GM18873 (cell line): Measurements from ENCODE around the gene WDR55.
"Not testable (repeated sequence)": the region's sequence is repeated elsewhere in the genome, so short reads cannot be mapped to it uniquely, and the experiment has no call there.

Source experiments
- ATAC-seq: cut with Tn5 transposase; IDR thresholded peaks from one replicate; pipeline ENCODE4 v1.9.1; 2021; ENCODE audit warnings: mild to moderate bottlenecking, moderate library complexity, moderate number of reproducible peaks; ENCODE audit not compliant: unreplicated experiment, low FRiP score

Gene WDR55

DNA sequence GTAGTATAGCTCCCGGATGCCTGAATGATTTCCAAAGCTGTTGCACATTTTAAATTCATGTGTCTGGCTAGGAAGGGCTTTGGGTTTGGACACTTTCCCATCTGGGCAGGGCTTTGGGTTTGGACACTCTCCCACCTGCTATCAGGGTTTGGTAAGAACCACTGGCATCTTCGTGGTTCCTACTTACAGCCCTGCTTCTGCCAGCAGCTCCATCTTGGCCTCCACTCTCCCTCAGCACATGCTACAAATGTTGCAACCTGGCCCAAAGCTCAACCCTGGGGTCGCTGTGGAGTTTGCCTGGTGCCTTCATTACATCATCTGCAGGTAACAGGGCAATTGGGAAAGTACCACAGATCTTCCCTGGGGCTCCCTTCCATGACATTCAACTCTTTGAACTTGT lies 22.0 kb upstream of the WDR55 start:
- no peak for ATAC-seq

DNA sequence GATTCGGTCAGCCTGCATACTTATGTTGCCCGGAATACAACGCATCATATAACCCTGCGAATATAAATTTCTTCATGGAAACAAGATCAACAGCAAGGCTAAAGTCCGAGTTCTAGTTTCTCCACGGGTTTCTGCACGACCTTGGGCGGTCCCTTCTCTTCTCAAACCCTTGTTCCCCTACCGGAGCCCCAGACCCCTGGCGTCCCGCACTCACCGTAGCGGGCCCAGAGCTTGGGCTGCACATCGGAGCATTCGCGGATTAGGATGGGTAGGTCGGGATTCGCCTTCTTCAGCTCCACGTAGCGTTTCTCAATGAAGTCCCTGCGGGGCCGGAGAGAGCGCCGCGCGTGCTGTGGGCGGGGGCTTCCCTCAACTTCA lies 17.7 kb upstream of the WDR55 start:
- no peak for ATAC-seq

DNA sequence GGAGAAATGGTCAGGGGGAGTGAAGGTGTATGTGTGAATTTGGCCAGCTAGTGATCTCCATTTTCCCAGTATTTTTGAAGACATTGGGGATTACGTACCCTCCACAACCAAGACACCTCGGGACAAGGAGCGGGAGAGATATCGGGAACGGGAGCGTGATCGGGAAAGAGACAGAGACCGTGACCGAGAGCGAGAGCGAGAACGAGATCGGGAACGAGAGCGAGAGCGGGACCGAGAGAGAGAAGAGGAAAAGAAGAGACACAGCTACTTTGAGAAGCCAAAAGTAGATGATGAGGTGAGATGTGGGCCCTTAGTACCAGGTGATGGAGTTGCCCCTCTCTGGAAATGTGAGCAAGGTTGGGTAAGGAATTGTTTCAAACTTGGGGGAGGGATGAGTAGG lies 5.8 kb upstream of the WDR55 start:
- ATAC-seq = no peak

DNA sequence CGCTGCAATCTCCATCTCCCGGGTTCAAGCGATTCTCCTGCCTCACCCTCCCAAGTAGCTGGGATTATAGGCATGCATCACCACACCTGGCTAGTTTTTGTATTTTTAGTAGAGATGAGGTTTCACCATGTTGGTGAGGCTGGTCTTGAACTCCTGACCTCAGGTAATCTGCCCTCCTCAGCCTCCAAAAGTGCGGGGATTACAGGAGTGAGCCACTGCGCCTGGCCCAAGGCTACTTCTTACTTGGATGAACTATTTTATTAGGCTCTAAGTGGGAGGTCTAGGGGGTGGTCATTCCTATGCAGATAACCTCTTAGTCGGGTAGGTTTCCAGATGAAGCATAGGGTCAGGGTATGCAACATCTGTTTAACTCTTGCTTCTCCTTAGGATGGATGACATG lies 4.3 kb upstream of the WDR55 start:
- not testable (repeated sequence) for ATAC-seq

DNA sequence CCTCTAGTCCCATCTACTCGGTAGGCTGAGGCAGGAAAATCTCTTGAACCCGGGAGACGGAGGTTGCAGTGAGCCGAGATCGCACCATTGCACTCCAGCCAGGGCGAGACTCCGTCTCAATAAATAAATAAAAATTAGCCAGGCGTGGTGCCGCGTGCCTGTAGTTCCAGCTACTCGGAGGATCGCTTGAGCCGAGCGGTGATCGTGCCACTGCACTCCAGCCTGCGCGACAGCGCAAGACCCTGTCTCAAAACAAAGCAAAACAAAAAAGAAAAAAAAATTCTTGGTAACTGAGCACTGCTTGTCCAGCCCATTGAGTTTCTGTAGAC lies 710 bp upstream of the WDR55 start:
- ATAC-seq = no peak

DNA sequence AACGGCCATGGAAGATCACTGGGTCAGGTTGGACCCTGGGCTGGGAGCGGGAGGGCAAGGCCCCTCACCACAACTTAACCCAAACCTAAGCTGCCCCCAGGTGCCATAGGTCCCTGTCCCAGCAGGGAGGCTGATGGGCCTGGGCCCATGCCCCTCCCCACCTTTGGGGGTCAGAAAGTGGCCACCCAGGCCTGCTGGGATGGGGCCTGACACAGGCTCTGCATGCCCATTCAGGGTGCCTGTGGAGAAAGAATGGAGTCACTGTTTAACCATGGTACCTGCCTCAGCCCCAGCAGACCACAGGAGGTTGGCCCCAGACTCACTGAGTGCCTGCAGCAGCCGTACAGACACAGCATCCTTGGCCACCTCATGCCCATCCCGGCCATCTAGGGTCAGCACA lies 6.3 kb downstream of the WDR55 start:
- ATAC-seq = not testable (repeated sequence)

DNA sequence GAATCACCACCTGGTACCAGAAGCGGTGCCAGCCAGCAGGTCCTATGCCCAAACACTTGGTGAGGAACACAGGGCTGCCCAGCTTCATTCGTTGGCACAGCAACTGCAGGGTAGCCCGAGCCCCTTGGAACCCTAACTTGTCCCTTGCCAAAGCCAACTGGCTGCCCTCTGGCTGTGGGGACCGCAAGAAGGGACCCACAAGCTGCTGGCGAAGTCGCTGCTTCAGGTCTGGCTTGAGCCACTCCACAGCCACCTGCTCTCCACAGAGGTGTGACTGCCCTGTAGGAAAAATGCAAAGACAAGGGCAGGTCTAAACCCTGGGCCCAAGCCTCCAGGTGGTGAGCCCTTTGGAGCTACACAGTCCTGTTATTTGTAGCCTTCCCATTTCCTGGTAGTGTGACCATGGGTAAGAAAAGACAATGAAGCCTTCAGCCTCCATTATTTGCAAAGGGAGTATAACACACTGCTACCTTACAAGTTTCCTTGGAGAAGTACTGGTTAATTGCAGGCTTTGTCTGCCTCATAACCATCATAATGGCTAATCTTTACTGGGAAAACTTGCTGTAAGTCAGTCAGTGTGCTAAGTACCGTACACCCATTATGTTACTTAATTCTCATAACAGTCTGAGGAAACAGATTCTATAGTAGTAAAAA lies 6.9 kb downstream of the WDR55 start:
- ATAC-seq = no peak

DNA sequence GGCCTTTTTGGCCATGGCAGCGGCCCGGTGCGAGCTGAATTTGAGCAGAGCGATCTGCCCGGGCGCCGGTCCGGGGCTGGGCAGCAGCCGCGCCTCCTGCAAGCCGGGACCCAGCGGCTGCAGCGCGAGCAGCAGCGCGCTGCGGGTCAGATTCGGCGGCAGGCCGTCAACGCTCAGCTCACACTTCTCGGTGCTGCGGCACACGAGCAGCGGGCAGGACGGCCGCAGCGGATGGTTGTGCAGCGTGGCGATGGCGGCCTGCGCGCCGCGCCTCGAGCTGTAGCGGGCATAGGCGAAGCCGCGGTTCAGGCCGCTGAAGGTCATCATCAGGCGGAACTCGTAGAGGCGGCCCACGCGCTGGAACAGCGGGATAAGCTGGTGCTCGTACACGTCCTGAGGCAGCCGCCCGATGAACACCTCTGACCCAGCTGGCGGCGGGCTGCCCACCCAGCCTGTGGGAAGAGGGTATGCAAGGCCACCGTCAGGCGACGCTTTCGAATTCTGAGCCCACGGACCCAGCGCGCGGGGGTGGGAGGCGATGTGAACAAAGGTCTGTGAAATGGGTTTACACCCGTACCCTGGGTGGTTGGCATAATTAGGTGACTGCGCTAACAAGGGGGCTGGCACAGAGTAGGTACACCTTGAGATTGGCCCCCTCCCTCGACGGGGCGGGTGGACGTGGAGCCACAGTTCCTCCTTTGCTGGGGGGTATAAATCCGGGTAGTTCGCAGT lies 7.9 kb downstream of the WDR55 start:
- ATAC-seq = no peak

DNA sequence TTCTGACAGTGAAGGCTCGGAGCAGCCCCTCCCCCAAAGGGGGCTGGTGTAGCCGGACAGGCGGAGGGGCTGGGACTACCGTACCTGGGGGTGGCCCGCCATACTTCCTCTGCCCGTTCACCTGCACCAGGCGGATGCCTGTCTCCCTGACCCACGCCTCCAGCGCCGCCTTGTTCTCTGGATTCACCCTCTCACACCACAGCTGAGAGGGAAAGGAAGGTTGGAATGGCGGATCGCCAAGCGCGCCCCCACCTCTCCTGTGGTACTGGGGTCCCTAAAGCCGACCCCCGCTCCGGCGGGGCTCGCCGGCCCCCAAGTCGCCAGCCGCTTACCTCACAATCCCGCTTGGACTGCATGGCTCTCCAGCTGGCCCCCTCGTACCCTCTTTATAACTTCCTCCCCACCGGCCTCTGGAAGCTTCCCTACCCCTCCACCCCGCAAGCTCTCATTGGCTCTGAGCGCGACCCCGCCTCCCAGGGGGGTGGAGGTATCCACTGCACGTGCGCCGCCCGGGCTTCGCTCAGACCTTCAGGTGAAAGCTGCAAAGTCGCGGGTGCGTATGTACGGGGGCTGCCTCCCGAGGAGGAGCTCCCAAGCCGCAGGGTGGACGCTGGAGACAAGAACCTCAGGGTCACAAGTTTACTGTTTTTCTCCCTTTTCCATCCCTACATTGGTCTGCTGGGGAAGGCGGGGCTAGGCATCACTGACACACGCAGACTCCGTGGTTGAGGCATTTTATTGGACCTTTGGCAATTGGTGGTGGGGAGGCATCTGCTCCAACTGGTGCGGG lies 8.7 kb downstream of the WDR55 start, which contains the start of gene DND1:
Gene DND1 (minus strand): TSS at position 390 of the 790 bp plus-strand sequence. CDS start 34 bp downstream, at position 356.
- no peak for ATAC-seq

DNA sequence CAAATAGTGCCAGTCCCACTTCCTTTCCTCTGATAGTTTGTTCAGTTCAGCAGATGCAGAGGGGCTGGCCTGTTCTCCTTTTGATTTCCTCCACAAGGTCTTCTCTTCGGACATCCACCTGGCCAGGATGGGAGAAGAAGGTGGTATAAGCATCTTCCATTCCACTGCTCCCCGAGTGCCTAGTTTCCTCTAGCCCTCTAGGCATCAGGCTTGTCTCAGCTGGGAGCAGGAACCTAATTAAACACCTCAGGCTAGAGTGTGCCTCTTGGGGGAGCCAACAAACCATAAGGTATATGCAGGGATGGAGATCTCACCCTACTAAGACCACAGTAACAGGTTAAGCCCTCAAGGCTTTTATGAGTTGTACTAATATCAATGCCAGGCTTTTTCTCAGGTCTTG lies 9.5 kb downstream of the WDR55 start:
- ATAC-seq = no peak

DNA sequence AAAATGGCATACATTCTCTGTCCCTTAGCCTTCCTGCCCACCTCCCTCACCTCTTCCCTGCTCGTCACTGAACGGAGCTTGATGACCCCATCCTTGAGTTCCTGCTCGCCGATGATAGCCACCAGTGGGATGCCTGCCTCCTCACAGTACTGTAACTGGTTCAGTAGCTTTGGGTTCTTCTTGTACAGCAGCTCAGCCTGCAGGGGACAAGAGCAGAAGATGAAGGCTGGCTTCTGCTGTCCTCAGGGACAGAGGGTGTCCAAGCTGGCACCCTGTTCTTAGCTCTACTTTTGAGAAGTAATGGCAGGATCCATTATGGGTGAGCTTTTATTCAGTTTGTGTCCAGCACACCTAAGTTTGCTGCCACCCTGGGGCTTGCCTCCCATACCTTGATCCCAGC lies 9.9 kb downstream of the WDR55 start:
- no peak for ATAC-seq

DNA sequence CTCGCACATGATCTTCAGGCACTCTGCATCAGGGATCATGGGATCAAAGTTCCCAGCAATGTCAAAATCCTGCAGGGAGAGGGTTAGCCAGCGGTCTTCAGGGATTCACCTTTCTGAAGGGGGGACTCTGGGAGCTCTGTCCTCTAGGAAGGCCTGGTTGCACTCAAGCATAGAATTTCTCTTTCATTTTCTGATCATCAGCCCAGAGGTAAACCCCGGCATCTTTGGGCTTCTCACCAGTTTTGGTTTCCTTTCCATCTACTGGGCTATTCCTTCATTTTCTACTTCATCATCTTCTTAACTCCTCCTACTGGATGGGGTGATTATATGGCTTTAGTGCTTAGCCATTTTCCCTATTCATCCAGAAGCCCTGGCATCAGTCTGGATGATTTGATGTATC lies 13.2 kb downstream of the WDR55 start:
- ATAC-seq = no peak

DNA sequence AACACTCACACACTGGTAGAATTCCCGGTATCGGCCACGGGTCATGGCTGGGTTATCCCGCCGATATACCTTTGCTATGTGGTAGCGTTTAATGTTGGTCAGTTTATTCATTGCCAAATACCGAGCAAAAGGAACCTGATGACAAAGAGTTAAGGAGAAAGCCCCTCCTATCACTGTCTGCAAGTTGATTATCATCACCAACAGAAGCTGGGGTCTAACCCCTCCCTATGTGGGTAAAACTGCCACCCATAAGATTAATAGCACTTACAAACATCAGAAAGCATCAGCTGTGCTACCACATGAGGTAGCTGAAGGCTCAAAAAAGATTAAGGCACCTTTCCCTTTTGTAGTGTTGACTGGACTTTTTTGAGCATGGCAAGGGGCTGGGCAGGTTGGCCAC lies 14.3 kb downstream of the WDR55 start:
- ATAC-seq = no peak

DNA sequence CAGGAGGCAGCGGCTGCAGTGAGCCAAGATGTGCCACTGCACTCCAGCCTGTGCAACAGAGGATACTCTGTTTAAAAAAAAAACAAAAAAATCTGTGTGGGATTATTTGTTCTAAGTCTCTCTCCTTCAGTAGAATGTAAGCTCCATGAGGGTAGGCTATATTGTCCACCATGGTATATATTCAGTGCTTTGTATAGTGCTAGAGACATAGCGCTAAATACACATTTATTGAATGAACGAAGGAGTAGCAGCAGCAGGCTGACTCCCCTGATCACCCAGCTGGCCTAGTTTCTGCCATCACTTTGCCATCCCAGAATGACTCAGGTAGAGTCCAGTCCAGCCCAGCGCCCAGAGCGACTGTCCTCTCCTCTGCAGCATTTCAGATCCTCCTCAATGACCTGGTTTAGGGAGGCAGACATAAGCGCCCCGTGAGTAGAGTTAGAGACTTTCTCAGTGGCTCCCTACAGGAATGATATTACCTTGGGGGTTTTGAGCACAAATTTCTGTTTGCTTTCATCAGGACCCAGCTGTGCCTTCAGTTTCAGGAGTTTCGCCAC lies 25.8 kb downstream of the WDR55 start:
- ATAC-seq = no peak

DNA sequence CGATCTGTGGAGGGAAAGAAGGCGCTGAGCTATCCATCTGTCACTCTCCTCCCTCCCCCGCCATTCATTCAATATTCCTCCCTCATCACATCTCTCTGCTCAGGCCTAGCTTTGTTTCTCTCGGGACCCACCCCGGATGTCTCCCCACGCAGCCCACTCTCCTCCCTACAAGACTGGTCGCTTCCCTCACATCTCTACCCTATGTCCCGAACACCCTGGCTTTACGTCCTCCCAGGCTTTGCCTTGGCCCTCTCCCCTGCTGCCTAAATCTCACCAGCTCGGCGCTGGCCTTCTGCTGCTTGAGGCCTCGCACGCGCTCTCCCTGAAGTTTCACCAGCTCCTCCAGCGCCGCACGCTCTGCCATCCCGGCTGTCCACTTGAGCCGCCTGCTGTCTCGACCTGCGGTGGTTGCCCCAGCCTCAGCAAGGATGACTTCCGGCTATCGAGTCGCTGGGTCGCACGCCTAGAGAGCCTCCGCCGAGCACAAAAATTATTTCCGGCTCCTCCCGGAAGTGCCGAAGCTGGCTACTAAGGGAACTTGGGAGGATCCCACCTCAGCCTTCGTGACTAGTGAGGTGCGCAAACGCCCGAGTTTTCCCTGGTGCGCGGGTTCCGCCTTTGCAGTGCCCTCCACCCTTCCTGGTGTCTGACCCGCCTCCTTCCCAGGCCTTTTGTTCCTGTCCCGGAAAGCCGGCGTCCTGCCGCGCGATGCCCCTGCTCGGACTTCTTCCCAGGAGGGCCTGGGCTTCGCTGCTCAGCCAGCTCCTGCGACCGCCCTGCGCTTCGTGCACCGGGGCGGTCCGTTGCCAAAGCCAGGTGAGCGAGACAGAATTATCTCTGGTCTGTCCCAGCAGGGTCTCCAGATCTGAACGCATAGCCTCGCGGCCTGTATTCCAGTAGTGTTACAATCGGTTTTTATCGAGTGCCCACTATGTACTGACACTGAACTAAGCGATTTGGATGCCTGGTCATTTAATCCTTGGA lies 26.5 kb downstream of the WDR55 start, which contains the start of the genes HARS1 and HARS2:
Gene HARS1 (minus strand): TSS at position 430 of the 984 bp plus-strand sequence. CDS start 66 bp downstream, at position 364.
Gene HARS2 (plus strand): TSS at position 515 of the 984 bp plus-strand sequence. CDS start 194 bp downstream, at position 709.
- ATAC-seq = peak; percentile 93

DNA sequence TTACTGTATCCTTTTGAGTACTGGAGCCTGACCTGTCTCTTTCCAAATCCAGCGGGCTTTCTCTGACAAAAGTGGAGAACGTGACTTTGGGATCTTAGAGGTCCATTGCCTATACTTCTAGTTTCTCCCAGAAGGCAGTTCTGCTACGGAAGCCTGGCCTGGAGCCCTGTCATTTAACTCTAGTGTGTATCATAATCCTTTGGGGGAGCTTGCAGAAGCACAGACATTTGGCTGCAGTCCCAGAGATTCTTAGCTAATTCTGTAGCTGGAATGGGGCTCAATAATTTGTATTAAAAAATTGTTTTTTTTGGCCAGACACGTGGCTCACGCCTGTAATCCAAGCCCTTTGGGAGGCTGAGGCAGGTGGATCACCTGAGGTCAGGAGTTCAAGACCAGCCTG lies 29.6 kb downstream of the WDR55 start:
- no peak for ATAC-seq

DNA sequence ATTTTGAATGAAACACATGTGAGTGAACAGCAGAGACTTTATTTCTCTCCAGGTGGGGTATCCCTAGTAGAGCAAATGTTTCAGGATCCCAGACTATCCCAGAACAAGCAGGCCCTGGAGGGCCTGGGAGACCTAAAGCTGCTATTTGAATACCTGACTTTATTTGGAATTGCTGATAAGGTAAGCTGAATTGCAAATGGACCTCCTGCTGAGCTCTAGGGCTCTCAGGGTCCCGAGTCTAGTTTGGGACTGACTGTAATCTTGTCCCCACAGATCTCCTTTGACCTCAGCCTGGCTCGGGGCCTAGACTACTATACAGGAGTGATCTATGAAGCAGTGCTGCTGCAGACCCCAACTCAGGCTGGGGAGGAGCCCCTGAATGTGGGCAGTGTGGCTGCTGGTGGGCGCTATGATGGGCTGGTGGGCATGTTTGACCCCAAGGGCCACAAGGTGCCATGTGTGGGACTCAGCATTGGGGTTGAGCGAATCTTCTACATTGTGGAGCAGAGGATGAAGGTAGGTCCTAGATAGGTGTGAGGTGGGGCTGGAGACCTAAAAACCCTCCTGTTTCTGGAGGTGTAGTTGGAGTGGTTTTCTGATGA lies 32.3 kb downstream of the WDR55 start:
- no peak for ATAC-seq

DNA sequence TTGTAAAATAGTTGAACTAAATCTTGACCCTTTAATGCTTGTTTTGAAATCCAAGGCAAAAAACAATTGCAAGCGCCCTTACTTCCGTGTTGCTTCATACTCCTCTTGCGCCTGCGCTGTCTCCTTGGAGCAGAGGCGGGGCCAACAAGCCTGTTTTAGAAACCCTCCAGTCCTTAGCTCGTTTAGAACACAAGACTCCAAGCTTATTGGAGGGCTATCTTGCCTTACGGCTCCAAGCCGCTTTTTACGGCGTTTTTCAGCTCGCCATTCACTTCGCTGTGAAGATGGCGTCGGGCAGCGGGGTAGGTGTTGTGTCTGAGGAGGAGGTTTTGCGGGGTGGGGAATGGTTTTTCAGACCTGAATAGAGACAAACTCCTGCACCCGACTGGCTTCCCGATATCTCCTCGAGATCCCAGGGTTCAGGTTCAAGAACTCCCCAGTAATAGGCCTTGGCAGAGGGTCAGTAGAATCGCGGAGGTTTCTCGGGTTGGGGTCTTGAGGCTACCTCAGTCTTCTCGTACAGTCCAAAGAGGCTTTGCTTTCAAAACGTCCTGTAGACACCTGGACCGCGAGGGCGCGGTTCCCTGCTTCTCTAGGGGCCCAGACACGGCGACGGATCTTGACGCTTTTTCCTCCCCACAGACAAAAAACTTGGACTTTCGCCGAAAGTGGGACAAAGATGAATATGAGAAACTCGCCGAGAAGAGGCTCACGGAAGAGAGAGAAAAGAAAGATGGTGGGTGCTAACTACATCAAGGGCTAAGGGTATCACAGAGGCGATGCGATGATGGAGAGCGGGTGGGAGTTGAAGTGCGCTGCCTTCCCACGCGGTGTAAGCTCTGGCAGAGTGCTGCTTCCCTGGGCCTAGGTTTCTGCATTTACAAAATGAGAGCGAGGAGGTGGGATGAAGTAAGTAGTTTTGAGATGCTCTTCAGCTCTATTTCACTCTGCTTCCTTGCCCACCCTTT lies 35.8 kb downstream of the WDR55 start, which contains the start of gene ZMAT2:
Gene ZMAT2 (plus strand): TSS at position 271 of the 968 bp plus-strand sequence. CDS start 14 bp downstream, at position 285.
- ATAC-seq = peak; percentile 92
